HEK293 (cell line): ENCODE data around the gene PADI3.

Experiments
- CTCF ChIA-PET: fragments of 350-600 bp; formaldehyde crosslinking; extraction: SDS; loops from one replicate; lab custom pipeline; 2021; ENCODE audit warnings: antibody characterized with exemption; lab: Yijun Ruan, JAX
- POLR2A ChIA-PET: fragments of 300-600 bp; formaldehyde crosslinking; extraction: SDS; loops from one replicate; lab custom pipeline; 2020; ENCODE audit warnings: antibody characterized with exemption, inconsistent platforms; lab: Yijun Ruan, JAX
- H3K27ac ChIP-seq: fragments of 200-500 bp; sonication (Bioruptor generic); 2 replicates; pipeline ENCODE4 v1.5.1; 2014; ENCODE audit warnings: low read depth, low read length, control low read depth, inconsistent platforms; ENCODE audit errors: extremely low read depth
- H3K36me3 ChIP-seq, 2 experiments: fragments of 200-500 bp in 1 of 2; sonication (Bioruptor generic) in 1 of 2; 1 replicate in 1 of 2; 2 replicates in 1 of 2; pipeline ENCODE4 v1.5.1; 2014 to 2017; ENCODE audit warnings: inconsistent platforms in 2 of 2, low read length in 2 of 2; ENCODE audit not compliant: control insufficient read depth in 2 of 2, insufficient read depth in 1 of 2
- H3K4me1 ChIP-seq: fragments of 200-500 bp; sonication (Bioruptor generic); 2 replicates; pipeline ENCODE4 v1.5.1; 2014; ENCODE audit warnings: mild to moderate bottlenecking, low read length, inconsistent platforms; ENCODE audit not compliant: control insufficient read depth, insufficient read depth
- H3K4me3 ChIP-seq: 2 replicates; pipeline ENCODE4 v1.5.1; 2011; ENCODE audit warnings: low read depth, mild to moderate bottlenecking, control low read depth, low read length, moderate library complexity
- H3K9me3 ChIP-seq: fragments of 200-500 bp; sonication (Bioruptor generic); 2 replicates; pipeline ENCODE4 v1.5.1; 2014; ENCODE audit warnings: low read depth, low read length, inconsistent platforms; ENCODE audit not compliant: control insufficient read depth, insufficient read depth
- KLF7 ChIP-seq: fragments of 450-650 bp; formaldehyde crosslinking; IDR thresholded peaks from 2 replicates; pipeline ENCODE4 v1.5.1; 2016; ENCODE audit warnings: missing biosample characterization, missing genetic modification characterization, borderline replicate concordance
- MEIS1 ChIP-seq: sonication (generic); formaldehyde crosslinking; IDR thresholded peaks from 2 replicates; pipeline ENCODE4 v1.8.1; 2022; ENCODE audit warnings: missing genetic modification reagents, mild to moderate bottlenecking, borderline replicate concordance
- SCRT1 ChIP-seq: fragments of 450-650 bp; formaldehyde crosslinking; IDR thresholded peaks from 2 replicates; pipeline ENCODE4 v1.5.1; 2016; ENCODE audit warnings: missing biosample characterization, missing genetic modification characterization, borderline replicate concordance
- SCRT2 ChIP-seq: fragments of 450-650 bp; formaldehyde crosslinking; IDR thresholded peaks from 2 replicates; pipeline ENCODE4 v1.5.1; 2016; ENCODE audit warnings: missing biosample characterization, missing genetic modification characterization
- TCF7L2 ChIP-seq: IDR thresholded peaks from 2 replicates; pipeline ENCODE4 v1.6.1; 2011; ENCODE audit warnings: low read depth, mild to moderate bottlenecking, inconsistent platforms, low read length, moderate library complexity, borderline replicate concordance
- TRIM28 ChIP-seq: IDR thresholded peaks from 2 replicates; pipeline ENCODE4 v1.6.1; 2011; ENCODE audit warnings: low read length, control low read depth, borderline replicate concordance
- ZBTB21 ChIP-seq: fragments of 450-650 bp; formaldehyde crosslinking; IDR thresholded peaks from 2 replicates; pipeline ENCODE4 v1.5.1; 2017; ENCODE audit warnings: missing biosample characterization, missing genetic modification characterization
- ZIC2 ChIP-seq: fragments of 450-650 bp; formaldehyde crosslinking; IDR thresholded peaks from 2 replicates; pipeline ENCODE4 v1.5.1; 2016; ENCODE audit warnings: missing biosample characterization, missing genetic modification characterization
- ZNF112 ChIP-seq: fragments of 450-650 bp; formaldehyde crosslinking; IDR thresholded peaks from 2 replicates; pipeline ENCODE4 v1.5.0; 2017; ENCODE audit warnings: missing biosample characterization, missing genetic modification characterization
- ZNF114 ChIP-seq: fragments of 450-650 bp; formaldehyde crosslinking; IDR thresholded peaks from 2 replicates; pipeline ENCODE4 v1.5.0; 2017; ENCODE audit warnings: missing biosample characterization, missing genetic modification characterization
- ZNF140 ChIP-seq: fragments of 450-650 bp; formaldehyde crosslinking; IDR thresholded peaks from 2 replicates; pipeline ENCODE4 v1.5.1; 2016; ENCODE audit warnings: missing biosample characterization, missing genetic modification characterization
- ZNF146 ChIP-seq: fragments of 450-650 bp; formaldehyde crosslinking; IDR thresholded peaks from 2 replicates; pipeline ENCODE4 v1.5.1; 2016; ENCODE audit warnings: missing biosample characterization, missing genetic modification characterization
- ZNF23 ChIP-seq: fragments of 450-650 bp; formaldehyde crosslinking; IDR thresholded peaks from 2 replicates; pipeline ENCODE4 v1.5.1; 2016; ENCODE audit warnings: missing biosample characterization, missing genetic modification characterization, borderline replicate concordance
- ZNF354C ChIP-seq: fragments of 450-650 bp; formaldehyde crosslinking; IDR thresholded peaks from 2 replicates; pipeline ENCODE4 v1.5.1; 2016; ENCODE audit warnings: missing biosample characterization, missing genetic modification characterization, low read depth, borderline replicate concordance
- ZNF362 ChIP-seq: fragments of 450-650 bp; formaldehyde crosslinking; IDR thresholded peaks from 2 replicates; pipeline ENCODE4 v1.5.1; 2016; ENCODE audit warnings: missing biosample characterization, missing genetic modification characterization
- ZNF37A ChIP-seq: fragments of 450-650 bp; IDR thresholded peaks from 2 replicates; pipeline ENCODE4 v1.5.1; 2018; ENCODE audit warnings: missing biosample characterization, missing genetic modification characterization
- ZNF416 ChIP-seq: fragments of 450-650 bp; formaldehyde crosslinking; IDR thresholded peaks from 2 replicates; pipeline ENCODE4 v1.5.1; 2016; ENCODE audit warnings: missing biosample characterization, missing genetic modification characterization
- ZNF423 ChIP-seq: fragments of 450-650 bp; formaldehyde crosslinking; IDR thresholded peaks from 2 replicates; pipeline ENCODE4 v1.5.1; 2016; ENCODE audit warnings: missing biosample characterization, missing genetic modification characterization
- ZNF555 ChIP-seq: fragments of 450-650 bp; formaldehyde crosslinking; conservative IDR thresholded peaks from 2 replicates; pipeline ENCODE4 v1.5.1; 2017; ENCODE audit warnings: missing biosample characterization, mild to moderate bottlenecking, missing genetic modification characterization, inconsistent platforms
- ZNF621 ChIP-seq: fragments of 450-650 bp; formaldehyde crosslinking; IDR thresholded peaks from 2 replicates; pipeline ENCODE4 v1.5.1; 2017; ENCODE audit warnings: missing biosample characterization, missing genetic modification characterization
- ZNF658 ChIP-seq: fragments of 450-650 bp; formaldehyde crosslinking; IDR thresholded peaks from 2 replicates; pipeline ENCODE4; 2016; ENCODE audit warnings: missing biosample characterization, missing genetic modification characterization
- ZNF664 ChIP-seq: fragments of 450-650 bp; formaldehyde crosslinking; IDR thresholded peaks from 2 replicates; pipeline ENCODE4 v1.5.1; 2016; ENCODE audit warnings: missing biosample characterization, missing genetic modification characterization
- ZNF701 ChIP-seq: fragments of 450-650 bp; formaldehyde crosslinking; IDR thresholded peaks from 2 replicates; pipeline ENCODE4 v1.5.1; 2016; ENCODE audit warnings: missing biosample characterization, missing genetic modification characterization
- ZNF768 ChIP-seq: fragments of 450-650 bp; formaldehyde crosslinking; IDR thresholded peaks from 2 replicates; pipeline ENCODE4 v1.5.1; 2018; ENCODE audit warnings: missing biosample characterization, mild to moderate bottlenecking, missing genetic modification characterization
- ZNF777 ChIP-seq: fragments of 450-650 bp; formaldehyde crosslinking; IDR thresholded peaks from 2 replicates; pipeline ENCODE4 v1.5.1; 2017; ENCODE audit warnings: missing biosample characterization, missing genetic modification characterization, borderline replicate concordance
- ZNF792 ChIP-seq: fragments of 450-650 bp; formaldehyde crosslinking; IDR thresholded peaks from 2 replicates; pipeline ENCODE4 v1.5.1; 2016; ENCODE audit warnings: missing biosample characterization, missing genetic modification characterization

Gene PADI3

GRCh38 chr1:17211377-17211776 lies 37.5 kb upstream of the PADI3 start:
- TF ChIP-seq ZNF664 (tag by site-specific recombination): peak; percentile 78
- peak; percentile 77 for TF ChIP-seq ZNF768 (tag by site-specific recombination)
- no peak for TF ChIP-seq ZNF114 (tag by site-specific recombination)
- Histone ChIP-seq H3K27ac (no peak overlapping the region), H3K4me3 (no peak overlapping the region), H3K9me3 (no peaks in the 10 kb centered on the region), H3K4me1 (peaks cover 4% of the 10 kb centered on the region), H3K36me3 (no peaks in the 10 kb centered on the region)
- ChIA-PET POLR2A (interaction anchor here (1.1 to 2.5 kb wide), 2 partner anchors 22 to 82 kb away, joined by 4 to 12 read pairs; no protein-coding TSS in a partner anchor), CTCF (interaction anchor here (0.6 to 3.1 kb wide), 5 partner anchors 23 to 84 kb away, joined by 3 to 17 read pairs (median 4); no protein-coding TSS in a partner anchor)

- Histone ChIP-seq H3K9me3 (no peaks in the 10 kb centered on the region), H3K36me3 (no peaks in the 10 kb centered on the region)
- ChIA-PET POLR2A (interaction anchor here (1.5 to 2.5 kb wide), 2 partner anchors 21 to 27 kb away, joined by 11 to 12 read pairs; no protein-coding TSS in a partner anchor), CTCF (interaction anchor here (0.5 to 3.1 kb wide), 5 partner anchors 23 to 260 kb away, joined by 3 to 17 read pairs (median 4); no protein-coding TSS in a partner anchor)
- peak; percentile 98 for TF ChIP-seq ZIC2 (tag by site-specific recombination)
- TF ChIP-seq ZNF423 (tag by site-specific recombination): 0 out of 2 replicates have a peak, but pooled peaks have one; percentile 9
- TF ChIP-seq ZNF777 (tag by site-specific recombination): no peak
- no peak for TF ChIP-seq TRIM28
- no peak for TF ChIP-seq TCF7L2
- no peak for TF ChIP-seq ZNF701 (tag by site-specific recombination)
- peak; percentile 48; the same call in 1 of the 2 replicates for TF ChIP-seq SCRT1
- TF ChIP-seq ZNF658 (tag by site-specific recombination): no peak
- no peak for TF ChIP-seq ZNF23 (tag by site-specific recombination)
- TF ChIP-seq SCRT2 (tag by site-specific recombination): peak; percentile 82
- TF ChIP-seq ZNF112: no peak
- TF ChIP-seq ZNF416 (tag by site-specific recombination): no peak
- TF ChIP-seq ZNF555: no peak
- no peak for TF ChIP-seq ZNF792
- TF ChIP-seq ZNF362 (tag by site-specific recombination): no peak
- no peak for TF ChIP-seq MEIS1 (CRISPR knock-in tag)
- no peak for TF ChIP-seq ZBTB21 (tag by site-specific recombination)
- no peak for TF ChIP-seq ZNF37A (tag by site-specific recombination)
- TF ChIP-seq ZNF146 (tag by site-specific recombination): no peak
- no peak for TF ChIP-seq ZNF664 (tag by site-specific recombination)
- no peak for TF ChIP-seq ZNF140 (tag by site-specific recombination)
- TF ChIP-seq ZNF621 (tag by site-specific recombination): no peak
- no peak for TF ChIP-seq ZNF354C (tag by site-specific recombination)
- TF ChIP-seq KLF7 (tag by site-specific recombination): no peak
- TF ChIP-seq, all 188 proteins: peak for 4
- H3K4me3 ChIP-seq: no peak overlapping the region
- H3K4me1 ChIP-seq: peaks cover 4% of the 10 kb centered on the region
- no peak overlapping the region for H3K27ac ChIP-seq
Observed at GRCh38 chr1:17212009-17212408, 36.9 kb upstream of the PADI3 start.
